Neural progenitor cell (in vitro differentiated cells): Measurements from ENCODE around the gene STK24.

Source experiments
- CTCF ChIP-seq: fragments of 200-600 bp; sonication (generic); IDR thresholded peaks from 2 replicates; pipeline ENCODE4 v1.5.1; 2017; ENCODE audit warnings: antibody characterized with exemption, mild to moderate bottlenecking
- EZH2phosphoT487 ChIP-seq: fragments of 200-600 bp; sonication (generic); IDR thresholded peaks from 2 replicates; pipeline ENCODE4 v1.6.1; 2017; ENCODE audit warnings: antibody characterized with exemption

DNA sequence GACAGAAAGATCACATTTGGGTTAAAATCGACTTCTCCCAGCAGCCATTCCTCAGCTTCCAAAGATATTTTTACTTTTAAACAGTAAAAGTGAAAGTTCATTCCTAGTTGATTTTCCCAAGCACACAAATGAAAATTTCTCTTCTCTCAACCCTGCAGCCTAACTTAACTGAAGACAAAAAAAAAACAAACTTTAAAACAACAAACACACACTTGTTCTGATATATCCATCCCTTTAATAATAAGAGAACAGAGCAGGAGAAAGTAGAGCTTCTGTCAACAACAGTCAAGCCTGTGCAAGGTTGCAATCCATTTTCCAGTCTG lies 72.9 kb downstream of the STK24 start:
- TF ChIP-seq CTCF (no peak), EZH2phosphoT487 (no peak)
